ENCODE results near the gene MAMLD1. TPM values are rescaled to one million over a fixed set of nuclear protein-coding genes. Genes with fewer than 3 reads are reported as not detected.

MAMLD1 gene
- total and polyA plus RNA-seq, 4 donors: 0.59 to 1.1 (median 0.76) TPM

- no peak for TF ChIP-seq CTCF (IDR thresholded peaks at IDR 0.05; ENCODE audit: low read depth, low read length, missing input control)
- TF ChIP-seq GABPA (IDR thresholded peaks at IDR 0.05 in 1 of 2, conservative IDR thresholded peaks at IDR 0.05 in 1 of 2): no peak
- no peak for TF ChIP-seq HNF4G (IDR thresholded peaks at IDR 0.05)
- no peak for TF ChIP-seq EGR1 (IDR thresholded peaks at IDR 0.05; ENCODE audit: low read depth in 2 of 2)
- TF ChIP-seq MAX (IDR thresholded peaks at IDR 0.05): no peak
- TF ChIP-seq TAF1 (conservative IDR thresholded peaks at IDR 0.05): no peak
- no peak for TF ChIP-seq ATF3 (IDR thresholded peaks at IDR 0.05)
Measured at GRCh38 chrX:150414228-150414627, 51.1 kb downstream of the MAMLD1 start (continued).

- WGBS: 97% methylated on average over 6 of the region's 6 CpGs
- Histone ChIP-seq H3K36me3 (ENCODE audit: control insufficient read depth in 4 of 4, insufficient read depth in 3 of 4, low read depth in 1 of 4, low read length in 3 of 4) (no peaks in the 10 kb centered on the region), H3K4me3 (ENCODE audit: low read depth in 1 of 3, low read length in 3 of 3) (no peak overlapping the region), H3K27me3 (ENCODE audit: control insufficient read depth in 4 of 4, insufficient read depth in 4 of 4, low read length in 3 of 4) (no peaks in the 10 kb centered on the region), H3K9ac (ENCODE audit: low read depth in 1 of 2, low read length in 2 of 2) (no peak overlapping the region), H3K9me3 (ENCODE audit: control insufficient read depth in 4 of 4, low read length in 3 of 4) (no peaks in the 10 kb centered on the region), H3K4me1 (ENCODE audit: control insufficient read depth in 4 of 4, insufficient read depth in 4 of 4, low read length in 3 of 4) (no peaks in the 10 kb centered on the region), H3K27ac (ENCODE audit: low read depth in 1 of 2, low read length in 2 of 2) (no peak overlapping the region)
- no peak for TF ChIP-seq TAF1 (conservative IDR thresholded peaks at IDR 0.05)
- TF ChIP-seq MAX (IDR thresholded peaks at IDR 0.05): no peak
- no peak for TF ChIP-seq FOXA2 (IDR thresholded peaks at IDR 0.05)
- no peak for TF ChIP-seq ATF3 (IDR thresholded peaks at IDR 0.05)
- TF ChIP-seq ZBTB33 (IDR thresholded peaks at IDR 0.05): no peak
- no peak for TF ChIP-seq HNF4G (IDR thresholded peaks at IDR 0.05)
- no peak for TF ChIP-seq HNF4A (conservative IDR thresholded peaks at IDR 0.05)
- TF ChIP-seq RAD21 (IDR thresholded peaks at IDR 0.05): no peak
- no peak for TF ChIP-seq EGR1 (IDR thresholded peaks at IDR 0.05; ENCODE audit: low read depth in 2 of 2)
- no peak for TF ChIP-seq RXRA (IDR thresholded peaks at IDR 0.05)
- TF ChIP-seq SP1 (IDR thresholded peaks at IDR 0.05): no peak
- TF ChIP-seq FOXA1 (IDR thresholded peaks at IDR 0.05): no peak
- TF ChIP-seq GABPA (IDR thresholded peaks at IDR 0.05 in 1 of 2, conservative IDR thresholded peaks at IDR 0.05 in 1 of 2): no peak
- no peak for TF ChIP-seq REST (IDR thresholded peaks at IDR 0.05)
- no peak for DNase-seq (ENCODE audit: low spot score)
Measured at GRCh38 chrX:150416469-150416868, 53.4 kb downstream of the MAMLD1 start.
